MM.1S (cell line): Measurements from ENCODE around the gene TMED7.

Source experiments
- EZH2 ChIP-seq: fragments of 300-600 bp; sonication (generic); optimal IDR thresholded peaks from 2 replicates; pipeline ENCODE3; 2017; ENCODE audit warnings: low read depth, mild to moderate bottlenecking, antibody characterized with exemption, low read length, mixed read lengths
- TF ChIP-seq, protein P1 (sequence below): fragments of 300-600 bp; sonication (generic); IDR thresholded peaks from 2 replicates; pipeline ENCODE4 v1.5.1; 2016; ENCODE audit warnings: antibody characterized with exemption, low read length, mixed read lengths

DNA sequence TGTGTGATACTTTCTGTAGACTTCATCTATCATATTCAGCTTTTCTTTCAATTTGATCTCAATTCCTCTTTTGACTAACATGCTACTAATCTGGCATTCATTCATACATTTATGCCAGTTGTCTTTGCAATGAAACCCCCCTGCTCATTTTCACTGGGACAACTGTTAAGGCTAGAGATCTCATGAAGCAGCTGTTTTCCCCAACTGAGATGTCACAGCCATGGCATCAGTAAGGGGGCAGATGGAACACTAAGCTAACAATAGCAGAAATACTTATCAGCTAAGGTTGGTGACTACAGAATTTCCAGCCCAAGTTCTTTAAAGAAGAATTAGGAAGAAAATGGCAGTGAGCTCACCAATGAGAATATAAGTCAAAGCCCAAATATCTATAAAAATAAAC, 9.4 kb downstream of the TMED7 start:
- TF ChIP-seq, protein P1, sequence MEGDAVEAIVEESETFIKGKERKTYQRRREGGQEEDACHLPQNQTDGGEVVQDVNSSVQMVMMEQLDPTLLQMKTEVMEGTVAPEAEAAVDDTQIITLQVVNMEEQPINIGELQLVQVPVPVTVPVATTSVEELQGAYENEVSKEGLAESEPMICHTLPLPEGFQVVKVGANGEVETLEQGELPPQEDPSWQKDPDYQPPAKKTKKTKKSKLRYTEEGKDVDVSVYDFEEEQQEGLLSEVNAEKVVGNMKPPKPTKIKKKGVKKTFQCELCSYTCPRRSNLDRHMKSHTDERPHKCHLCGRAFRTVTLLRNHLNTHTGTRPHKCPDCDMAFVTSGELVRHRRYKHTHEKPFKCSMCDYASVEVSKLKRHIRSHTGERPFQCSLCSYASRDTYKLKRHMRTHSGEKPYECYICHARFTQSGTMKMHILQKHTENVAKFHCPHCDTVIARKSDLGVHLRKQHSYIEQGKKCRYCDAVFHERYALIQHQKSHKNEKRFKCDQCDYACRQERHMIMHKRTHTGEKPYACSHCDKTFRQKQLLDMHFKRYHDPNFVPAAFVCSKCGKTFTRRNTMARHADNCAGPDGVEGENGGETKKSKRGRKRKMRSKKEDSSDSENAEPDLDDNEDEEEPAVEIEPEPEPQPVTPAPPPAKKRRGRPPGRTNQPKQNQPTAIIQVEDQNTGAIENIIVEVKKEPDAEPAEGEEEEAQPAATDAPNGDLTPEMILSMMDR, result no peak
- TF ChIP-seq EZH2, result no peak
